SK-N-MC (cell line): ENCODE measurements around the gene DCTPP1.

Experiments
- DNase-seq: peaks from one replicate; pipeline ENCODE4 v3.0.0-alpha.2; 2011; ENCODE audit warnings: low read depth, low spot score
- H3K27ac ChIP-seq: fragments of 200-600 bp; sonication (generic); 2 replicates; pipeline ENCODE4 v1.5.1; 2016; ENCODE audit warnings: mixed run types
- H3K36me3 ChIP-seq: fragments of 200-600 bp; sonication (generic); 2 replicates; pipeline ENCODE4 v1.6.1; 2017; ENCODE audit warnings: antibody characterized with exemption, low read length, mixed read lengths; ENCODE audit not compliant: insufficient read depth
- H3K4me3 ChIP-seq: fragments of 200-600 bp; sonication (generic); 2 replicates; pipeline ENCODE4 v1.5.1; 2016
- H3K9ac ChIP-seq: fragments of 200-600 bp; sonication (generic); 2 replicates; pipeline ENCODE4 v1.8.0; 2017; ENCODE audit warnings: mixed run types, mixed read lengths; ENCODE audit not compliant: insufficient read length
- H3K9me3 ChIP-seq: fragments of 200-600 bp; sonication (generic); 2 replicates; pipeline ENCODE4 v1.6.1; 2017; ENCODE audit warnings: low read depth, mild to moderate bottlenecking, antibody characterized with exemption, low read length, moderate library complexity, mixed read lengths
- EZH2 ChIP-seq: fragments of 200-600 bp; sonication (generic); IDR thresholded peaks from one replicate; pipeline ENCODE4 v1.6.1; 2017; ENCODE audit warnings: antibody characterized with exemption
- FOXP2 ChIP-seq: optimal IDR thresholded peaks from 2 replicates; pipeline ENCODE3; 2011; ENCODE audit warnings: mild to moderate bottlenecking, moderate library complexity; ENCODE audit not compliant: insufficient read depth; ENCODE audit errors: extremely low read length, control extremely low read depth
- POLR2AphosphoS5 ChIP-seq: IDR thresholded peaks from 2 replicates; pipeline ENCODE4 v1.6.1; 2012; ENCODE audit warnings: mild to moderate bottlenecking, low read depth, low read length, borderline replicate concordance

DCTPP1 gene

GRCh38 chr16:30395992-30396585 lies 33.7 kb downstream of the DCTPP1 start:
- Histone ChIP-seq H3K27ac (peak overlapping the region; percentile 52), H3K36me3 (peaks cover 7% of the 10 kb centered on the region; the same call in 1 of the 2 replicates), H3K9ac (peak overlapping the region; percentile 95), H3K4me3 (peak overlapping the region; percentile 93), H3K9me3 (no peaks in the 10 kb centered on the region)
- DNase-seq: no peak
- TF ChIP-seq POLR2AphosphoS5 (no peak), EZH2 (no peak), FOXP2 (no peak)

- Histone ChIP-seq H3K9me3 (no peaks in the 10 kb centered on the region), H3K9ac (peak within 1 kb of the TSS; percentile 95), H3K36me3 (peaks cover 7% of the 10 kb centered on the region; the same call in 1 of the 2 replicates), H3K27ac (peak within 1 kb of the TSS; percentile 91), H3K4me3 (peak within 1 kb of the TSS; percentile 93)
- TF ChIP-seq POLR2AphosphoS5 (no peak), FOXP2 (no peak), EZH2 (no peak)
- DNase-seq: no peak
Measured at GRCh38 chr16:30395155-30395991, 34.5 kb downstream of the DCTPP1 start, which contains the start of gene ZNF48. TSS of gene ZNF48 (plus strand) at chr16:30395420. CDS start at chr16:30395795, 375 bp downstream.

GRCh38 chr16:30394592-30395154 lies 35.2 kb downstream of the DCTPP1 start:
- Histone ChIP-seq H3K9ac (peak overlapping the region; percentile 95), H3K27ac (peak overlapping the region; percentile 91), H3K36me3 (peaks cover 7% of the 10 kb centered on the region; the same call in 1 of the 2 replicates), H3K9me3 (no peaks in the 10 kb centered on the region), H3K4me3 (peak overlapping the region; percentile 93)
- TF ChIP-seq EZH2: no peak
- no peak for TF ChIP-seq POLR2AphosphoS5
- TF ChIP-seq FOXP2: no peak
- no peak for DNase-seq

- Histone ChIP-seq H3K4me3 (no peak overlapping the region), H3K27ac (no peak overlapping the region), H3K9me3 (no peaks in the 10 kb centered on the region), H3K9ac (no peak overlapping the region), H3K36me3 (no peaks in the 10 kb centered on the region)
- no peak for TF ChIP-seq POLR2AphosphoS5
- TF ChIP-seq FOXP2: no peak
- no peak for TF ChIP-seq EZH2
- DNase-seq: no peak
Measured at GRCh38 chr16:30383521-30383920, 46.3 kb downstream of the DCTPP1 start.

- H3K27ac ChIP-seq: no peak within 1 kb of the TSS
- no peak for DNase-seq
- H3K9me3 ChIP-seq: no peaks in the 10 kb centered on the region
- no peaks in the 10 kb centered on the region for H3K36me3 ChIP-seq
- no peak for TF ChIP-seq POLR2AphosphoS5
- no peak for TF ChIP-seq FOXP2
- no peak for TF ChIP-seq EZH2
- H3K4me3 ChIP-seq: no peak within 1 kb of the TSS
- no peak within 1 kb of the TSS for H3K9ac ChIP-seq
Measured at GRCh38 chr16:30382111-30382881, 47.5 kb downstream of the DCTPP1 start, which contains the start of gene SEPTIN1. TSS of gene SEPTIN1 (minus strand) at chr16:30382561. CDS start at chr16:30382542, 19 bp downstream.

GRCh38 chr16:30381291-30382041 lies 48.4 kb downstream of the DCTPP1 start:
- TF ChIP-seq POLR2AphosphoS5: no peak
- no peak for TF ChIP-seq EZH2
- no peak for TF ChIP-seq FOXP2
- H3K27ac ChIP-seq: no peak overlapping the region
- H3K9ac ChIP-seq: no peak overlapping the region
- no peaks in the 10 kb centered on the region for H3K9me3 ChIP-seq
- DNase-seq: no peak
- no peaks in the 10 kb centered on the region for H3K36me3 ChIP-seq
- H3K4me3 ChIP-seq: no peak overlapping the region

- TF ChIP-seq FOXP2: no peak
- TF ChIP-seq EZH2: no peak
- no peak for TF ChIP-seq POLR2AphosphoS5
- H3K36me3 ChIP-seq: no peaks in the 10 kb centered on the region
- no peak overlapping the region for H3K4me3 ChIP-seq
- no peaks in the 10 kb centered on the region for H3K9me3 ChIP-seq
- no peak overlapping the region for H3K9ac ChIP-seq
- DNase-seq: no peak
- no peak overlapping the region for H3K27ac ChIP-seq
Measured at GRCh38 chr16:30380803-30381208, 49.0 kb downstream of the DCTPP1 start.
